Measurements from ENCODE around the gene USP20. TPM values are rescaled to one million over a fixed set of nuclear protein-coding genes. Genes with fewer than 3 reads are reported as not detected.

The USP20 gene
- total and polyA plus RNA-seq, 2 donors (not counting 3 experiments of a cell fraction or from before 2014, with no cell fraction given) = 13.4 to 25.9 TPM

GRCh38 chr9:129866394-129867135, 31.3 kb downstream of the USP20 start:
- H3K4me3 ChIP-seq (replicated peaks in 1 of 3; ENCODE audit: insufficient read depth in 1 of 3, low read depth in 1 of 3, low read length in 3 of 3) = no peak overlapping the region
- ChIA-PET POLR2A (no interaction called here), CTCF (interaction anchor here (0.6 to 1.3 kb wide), 2 partner anchors 9 to 243 kb away, joined by 3 read pairs; no protein-coding TSS in a partner anchor)
- peaks cover 3 to 8% of the 10 kb centered on the region in 2 experiments for H3K36me3 ChIP-seq (ENCODE audit: control insufficient read depth in 2 of 2, extremely low read depth in 1 of 2, insufficient read depth in 2 of 2, low read length in 2 of 2)
- H3K4me1 ChIP-seq (ENCODE audit: control insufficient read depth, extremely low read depth, insufficient read depth, low read length) = no peaks in the 10 kb centered on the region
- H4K20me1 ChIP-seq (replicated peaks; ENCODE audit: control insufficient read depth, extremely low read depth, insufficient read depth, low read length) = no peaks in the 10 kb centered on the region
- intact Hi-C loops (cut with micrococcal nuclease) = no loop called here
- H3K9me3 ChIP-seq (replicated peaks; ENCODE audit: control insufficient read depth, insufficient read depth, low read length) = no peaks in the 10 kb centered on the region
- no peak overlapping the region for H3K9ac ChIP-seq (replicated peaks; ENCODE audit: extremely low read depth, insufficient read depth, low read length)
- DNase-seq (ENCODE audit: low read depth, low spot score) (no peak), FAIRE-seq (no peak)
- no peaks in the 10 kb centered on the region for H3K9me1 ChIP-seq (replicated peaks; ENCODE audit: control insufficient read depth, extremely low read depth, insufficient read depth, low read length)
- H2AFZ ChIP-seq (ENCODE audit: low read depth, low read length) = no peak overlapping the region
- BruUV-seq (replicated peaks) = no TSS peak
- no peak overlapping the region for H3K4me2 ChIP-seq (ENCODE audit: insufficient read depth, low read length)
- TF ChIP-seq MYC (IDR thresholded peaks at IDR 0.05; ENCODE audit: low read depth, low read length) = no peak
- no peak for TF ChIP-seq POLR2A (IDR thresholded peaks at IDR 0.05; ENCODE audit: low read depth, low read length)
- no peak for TF ChIP-seq MAX (IDR thresholded peaks at IDR 0.05; ENCODE audit: insufficient read depth, insufficient read length)
- no peak for TF ChIP-seq JUN (IDR thresholded peaks at IDR 0.05; ENCODE audit: borderline replicate concordance, insufficient read depth, insufficient read length, low read depth)
- TF ChIP-seq CTCF (IDR thresholded peaks at IDR 0.05; ENCODE audit: extremely low read depth in 1 of 2, insufficient read depth in 1 of 2, low read depth in 1 of 2, low read length in 2 of 2) = no peak
- TF ChIP-seq EZH2 (IDR thresholded peaks at IDR 0.05; ENCODE audit: borderline replicate concordance, low read depth, low read length, severe bottlenecking) = no peak
- TF ChIP-seq GATA2 (IDR thresholded peaks at IDR 0.05; ENCODE audit: insufficient read depth, insufficient read length, low read depth, low read length) = no peak
- no peak for TF ChIP-seq FOS (IDR thresholded peaks at IDR 0.05; ENCODE audit: borderline replicate concordance, insufficient read depth, low read length)
- TF ChIP-seq POLR2AphosphoS5 (IDR thresholded peaks at IDR 0.05; ENCODE audit: insufficient read depth, low read depth, low read length) = no peak
- dilution Hi-C loops (cut with MboI; ENCODE audit: extremely low pct_ligation_motif_present, low sequenced_read_pairs) = no loop called here
- H3K27me3 ChIP-seq (ENCODE audit: control insufficient read depth in 2 of 2, insufficient read depth in 2 of 2, low read length in 2 of 2) = no peaks in the 10 kb centered on the region
- no peaks in the 10 kb centered on the region for H3K79me2 ChIP-seq (ENCODE audit: control insufficient read depth, insufficient read depth, low read length)
- no peak overlapping the region for H3K27ac ChIP-seq (ENCODE audit: insufficient read depth, low read depth, low read length)
